GM13977 (cell line): ENCODE data around the gene TBC1D7.
A peak's percentile ranks its signal among the peaks of the same experiment; 100 is the strongest.

Experiments
- DNase-seq: peaks from one replicate; pipeline ENCODE4 v3.0.0; 2012; ENCODE audit warnings: low spot score
- in situ Hi-C: fragments of 300-500 bp; cut with MboI; formaldehyde crosslinking; loops from one replicate; pipeline ENCODE4 v1.12.0; 2022; ENCODE audit warnings: low sequenced_read_pairs, low pct_unique_long_range_greater_than_20kb, mixed read lengths, inconsistent platforms; ENCODE audit not compliant: unreplicated experiment
- TF ChIP-seq, protein P1 (sequence below): IDR thresholded peaks from 2 replicates; pipeline ENCODE4 v1.5.1; 2012; ENCODE audit warnings: mild to moderate bottlenecking, control low read depth; ENCODE audit not compliant: insufficient read depth; ENCODE audit errors: extremely low read depth, missing control alignments

Gene TBC1D7

GRCh38 chr6:13357551-13358075 is 29.3 kb upstream of the TBC1D7 start:
- in situ Hi-C loops = no loop called here
- no peak for DNase-seq
- TF ChIP-seq, protein P1, sequence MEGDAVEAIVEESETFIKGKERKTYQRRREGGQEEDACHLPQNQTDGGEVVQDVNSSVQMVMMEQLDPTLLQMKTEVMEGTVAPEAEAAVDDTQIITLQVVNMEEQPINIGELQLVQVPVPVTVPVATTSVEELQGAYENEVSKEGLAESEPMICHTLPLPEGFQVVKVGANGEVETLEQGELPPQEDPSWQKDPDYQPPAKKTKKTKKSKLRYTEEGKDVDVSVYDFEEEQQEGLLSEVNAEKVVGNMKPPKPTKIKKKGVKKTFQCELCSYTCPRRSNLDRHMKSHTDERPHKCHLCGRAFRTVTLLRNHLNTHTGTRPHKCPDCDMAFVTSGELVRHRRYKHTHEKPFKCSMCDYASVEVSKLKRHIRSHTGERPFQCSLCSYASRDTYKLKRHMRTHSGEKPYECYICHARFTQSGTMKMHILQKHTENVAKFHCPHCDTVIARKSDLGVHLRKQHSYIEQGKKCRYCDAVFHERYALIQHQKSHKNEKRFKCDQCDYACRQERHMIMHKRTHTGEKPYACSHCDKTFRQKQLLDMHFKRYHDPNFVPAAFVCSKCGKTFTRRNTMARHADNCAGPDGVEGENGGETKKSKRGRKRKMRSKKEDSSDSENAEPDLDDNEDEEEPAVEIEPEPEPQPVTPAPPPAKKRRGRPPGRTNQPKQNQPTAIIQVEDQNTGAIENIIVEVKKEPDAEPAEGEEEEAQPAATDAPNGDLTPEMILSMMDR = no peak

GRCh38 chr6:13355999-13356785 is 27.9 kb upstream of the TBC1D7 start:
- in situ Hi-C loops = no loop called here
- peak; percentile 78 for DNase-seq
- TF ChIP-seq, protein P1 = no peak

- DNase-seq = no peak
- in situ Hi-C loops = no loop called here
- TF ChIP-seq, protein P1 = no peak
Observed at GRCh38 chr6:13355043-13355945, 27.0 kb upstream of the TBC1D7 start.

DNA sequence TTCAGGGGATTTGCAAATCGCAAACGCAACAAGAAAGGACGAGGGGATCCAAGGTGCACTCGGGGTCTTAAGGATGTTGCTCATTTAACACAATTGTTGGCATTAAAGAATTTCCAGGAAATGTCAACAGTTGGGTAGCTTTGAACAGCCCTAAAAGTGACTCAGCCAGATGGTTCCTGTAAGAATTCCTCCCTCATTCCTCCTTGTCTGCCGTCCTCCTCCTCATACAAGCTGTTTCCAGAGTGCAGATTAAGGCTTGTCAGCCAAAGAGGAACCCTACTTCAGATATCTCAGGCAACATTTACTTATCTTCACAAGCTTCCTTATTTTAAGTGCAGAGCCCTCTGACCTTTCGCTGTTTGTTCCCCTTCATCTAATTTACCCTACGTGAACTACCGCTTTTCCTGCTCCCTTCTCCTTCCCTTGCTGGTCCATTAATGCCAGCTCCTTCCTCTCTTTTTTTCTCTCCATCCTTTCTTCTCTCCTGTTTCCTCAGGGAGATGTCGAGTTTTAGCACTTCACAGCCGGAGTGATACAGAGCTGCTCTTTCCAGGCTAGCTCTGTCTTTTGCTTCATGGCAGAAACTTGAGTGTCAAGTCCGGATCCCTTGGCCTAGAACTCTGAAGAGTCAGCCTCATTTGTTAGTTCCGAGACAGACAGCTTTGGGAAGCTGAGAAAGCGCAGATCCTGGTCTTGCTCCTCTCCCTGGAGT is 26.1 kb upstream of the TBC1D7 start:
- TF ChIP-seq, protein P1 = no peak
- in situ Hi-C loops = no loop called here
- DNase-seq = no peak

DNA sequence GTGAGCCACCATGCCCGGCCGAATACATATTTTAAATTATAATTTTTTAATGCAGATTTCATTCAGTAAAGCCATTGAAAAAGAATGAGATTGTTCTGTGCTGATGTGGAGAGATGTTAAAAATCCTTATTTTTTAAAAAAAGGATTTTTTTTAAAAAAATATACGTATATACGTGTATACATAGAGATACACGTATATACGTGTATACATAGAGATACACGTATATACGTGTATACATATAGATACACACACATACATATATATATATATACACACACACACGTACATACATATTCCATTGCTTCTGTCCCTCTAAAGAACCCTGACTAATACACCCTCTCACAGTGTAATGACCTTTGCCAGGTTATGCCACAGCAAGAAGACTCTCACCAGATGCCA is 23.8 kb upstream of the TBC1D7 start:
- in situ Hi-C loops = no loop called here
- TF ChIP-seq, protein P1 = no peak
- DNase-seq = no peak

DNA sequence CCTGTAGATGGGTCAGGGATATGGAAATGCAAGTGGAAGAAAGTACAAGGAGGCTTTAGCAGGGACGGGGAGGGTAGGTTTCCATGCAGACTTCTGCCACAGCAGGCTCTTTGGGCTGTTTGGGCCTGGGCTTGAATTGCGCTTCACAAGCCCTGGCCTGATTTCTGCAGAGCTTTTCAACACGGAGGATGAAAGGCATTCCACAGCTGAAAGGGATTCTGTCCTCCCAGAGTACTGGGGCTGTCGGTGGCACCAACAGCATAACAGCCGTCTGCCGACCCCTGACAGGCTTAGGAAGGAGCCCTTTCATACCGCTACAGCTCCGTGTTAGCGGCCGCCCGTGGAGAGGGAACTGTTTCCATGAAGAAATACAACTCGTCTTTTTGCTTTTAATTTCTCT is 22.9 kb upstream of the TBC1D7 start:
- in situ Hi-C loops = no loop called here
- TF ChIP-seq, protein P1 = no peak
- no peak for DNase-seq
